ENCODE results near the gene CALML6.
"Not testable (repeated sequence)": the region's sequence is repeated elsewhere in the genome, so short reads cannot be mapped to it uniquely, and the experiment has no call there.

CALML6 gene

DNA sequence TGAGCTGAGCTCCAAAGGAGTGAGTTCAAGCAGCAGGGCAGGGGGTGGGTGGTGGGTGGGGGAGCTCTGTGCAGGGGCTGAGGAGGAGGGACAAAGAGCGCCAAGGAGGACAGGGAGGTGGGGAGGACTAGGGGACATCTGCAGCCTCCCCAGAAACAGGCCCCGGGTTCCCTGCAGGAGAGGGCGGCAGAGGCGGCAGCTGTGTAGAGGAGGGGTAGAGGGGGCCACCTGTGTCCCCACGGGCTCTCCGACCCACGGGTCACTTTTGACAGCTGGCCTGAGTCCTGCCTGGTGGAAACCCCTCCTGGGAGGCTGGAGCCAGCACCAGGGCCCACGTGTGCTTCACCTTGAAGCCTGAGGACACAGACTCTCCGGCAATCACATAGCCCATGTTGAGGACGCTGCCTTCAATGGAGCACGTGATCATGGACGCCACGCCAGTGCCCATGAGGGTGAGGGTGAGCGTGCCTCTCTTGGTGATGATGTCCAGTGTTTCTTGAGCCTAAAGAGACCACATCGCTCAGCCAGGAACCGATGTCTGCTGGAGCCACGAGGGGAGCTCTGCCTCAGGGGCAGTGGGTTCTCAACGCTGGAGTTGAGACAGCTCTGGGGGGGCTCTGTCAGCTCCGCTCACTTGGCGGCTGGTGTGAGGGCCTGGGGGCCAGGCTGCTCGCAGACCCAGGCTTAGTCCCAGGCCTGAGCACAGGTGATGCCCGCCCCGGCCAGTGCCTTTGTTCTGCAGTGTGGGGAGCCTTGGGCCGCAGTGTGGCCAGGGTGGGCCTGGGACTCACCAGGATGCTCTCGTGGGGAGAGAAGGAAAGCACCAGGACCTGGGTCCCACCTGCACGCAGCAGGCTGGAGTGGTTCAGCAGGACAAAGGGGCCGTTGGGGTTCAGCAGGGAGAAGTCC lies 10.6 kb downstream of the CALML6 start:
- no peak for DNase-seq (ENCODE audit: low read depth)

DNA sequence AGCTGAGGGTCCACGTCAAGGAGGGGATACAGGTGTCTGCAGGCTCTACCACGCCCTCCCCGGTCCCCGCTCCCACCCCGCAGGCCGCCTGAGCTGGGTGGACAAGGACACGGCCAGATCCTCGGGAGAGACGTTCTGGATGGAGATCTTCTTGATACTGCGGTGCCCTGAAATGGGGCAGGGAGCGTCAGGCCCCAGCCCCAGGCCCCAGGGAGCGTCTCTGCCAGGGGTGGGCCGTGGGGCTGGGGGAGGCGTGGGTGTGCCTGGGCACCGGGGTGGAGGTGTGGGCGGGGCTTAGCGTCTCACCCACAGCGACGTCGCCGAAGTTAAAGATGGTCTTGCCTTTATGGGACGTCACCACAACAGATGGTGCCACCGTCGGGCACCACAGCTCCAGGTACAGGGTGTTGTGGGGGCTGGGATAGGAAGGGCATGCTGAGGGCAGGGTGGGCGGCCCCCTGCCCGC lies 11.3 kb downstream of the CALML6 start:
- no peak for DNase-seq (ENCODE audit: low read depth)

DNA sequence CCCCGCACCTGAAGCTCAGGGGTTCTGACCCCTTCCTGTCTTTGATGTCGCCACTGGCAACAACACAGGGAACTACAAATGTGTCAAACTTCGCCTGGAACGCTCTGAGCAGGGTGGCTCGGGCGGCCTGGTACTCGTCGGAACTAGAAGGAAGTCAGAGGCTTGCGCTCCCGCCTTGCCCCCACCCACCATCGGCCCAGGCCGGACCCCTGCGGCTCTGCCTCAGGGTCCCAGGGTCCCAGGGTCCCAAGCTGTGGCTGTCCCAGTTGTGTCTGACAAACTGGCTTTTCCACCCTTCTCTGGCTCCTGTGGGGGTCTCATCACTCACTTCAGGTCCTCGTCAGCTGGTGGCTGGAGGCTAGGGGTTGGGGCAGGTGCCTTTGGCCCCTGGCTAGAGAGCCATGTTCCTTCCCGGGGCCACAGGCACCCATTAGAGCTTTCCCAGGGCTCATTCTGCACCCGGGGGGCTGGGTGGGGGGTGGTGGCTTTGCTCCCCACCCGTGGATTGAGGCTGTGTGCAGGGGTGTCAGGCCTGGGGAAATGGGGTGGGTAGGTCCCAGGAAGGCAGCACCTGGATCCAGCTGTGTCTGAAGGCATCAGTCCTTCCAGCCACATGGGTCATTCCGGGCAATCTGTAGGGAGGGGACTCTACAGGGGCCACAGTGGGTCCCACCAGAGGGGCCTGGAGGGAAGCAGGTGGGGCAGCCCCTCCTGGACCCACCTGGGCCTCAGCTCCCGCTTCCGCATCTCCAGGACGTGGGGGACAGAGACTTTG lies 12.0 kb downstream of the CALML6 start:
- no peak for DNase-seq (ENCODE audit: low read depth)

DNA sequence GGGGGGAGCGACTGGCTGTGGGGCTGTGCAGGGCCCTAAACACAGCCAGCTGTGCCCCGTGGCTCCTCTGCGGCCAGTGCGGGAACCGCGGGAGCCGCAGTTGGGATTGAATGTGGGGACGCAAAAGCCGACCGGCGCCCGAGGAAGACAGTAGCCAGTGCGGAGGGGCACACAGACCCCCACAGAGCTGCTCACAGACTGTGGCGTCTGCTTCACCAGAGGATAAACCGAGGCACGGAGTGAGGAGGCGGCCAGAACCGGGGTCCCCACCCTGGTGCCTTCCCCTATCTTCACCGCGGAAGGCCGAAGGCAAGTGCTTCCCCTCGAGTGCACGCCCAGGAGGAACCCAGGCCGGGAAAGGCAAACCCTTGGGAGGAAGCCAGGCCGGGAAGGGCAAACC lies 12.7 kb downstream of the CALML6 start:
- no peak for DNase-seq (ENCODE audit: low read depth)

DNA sequence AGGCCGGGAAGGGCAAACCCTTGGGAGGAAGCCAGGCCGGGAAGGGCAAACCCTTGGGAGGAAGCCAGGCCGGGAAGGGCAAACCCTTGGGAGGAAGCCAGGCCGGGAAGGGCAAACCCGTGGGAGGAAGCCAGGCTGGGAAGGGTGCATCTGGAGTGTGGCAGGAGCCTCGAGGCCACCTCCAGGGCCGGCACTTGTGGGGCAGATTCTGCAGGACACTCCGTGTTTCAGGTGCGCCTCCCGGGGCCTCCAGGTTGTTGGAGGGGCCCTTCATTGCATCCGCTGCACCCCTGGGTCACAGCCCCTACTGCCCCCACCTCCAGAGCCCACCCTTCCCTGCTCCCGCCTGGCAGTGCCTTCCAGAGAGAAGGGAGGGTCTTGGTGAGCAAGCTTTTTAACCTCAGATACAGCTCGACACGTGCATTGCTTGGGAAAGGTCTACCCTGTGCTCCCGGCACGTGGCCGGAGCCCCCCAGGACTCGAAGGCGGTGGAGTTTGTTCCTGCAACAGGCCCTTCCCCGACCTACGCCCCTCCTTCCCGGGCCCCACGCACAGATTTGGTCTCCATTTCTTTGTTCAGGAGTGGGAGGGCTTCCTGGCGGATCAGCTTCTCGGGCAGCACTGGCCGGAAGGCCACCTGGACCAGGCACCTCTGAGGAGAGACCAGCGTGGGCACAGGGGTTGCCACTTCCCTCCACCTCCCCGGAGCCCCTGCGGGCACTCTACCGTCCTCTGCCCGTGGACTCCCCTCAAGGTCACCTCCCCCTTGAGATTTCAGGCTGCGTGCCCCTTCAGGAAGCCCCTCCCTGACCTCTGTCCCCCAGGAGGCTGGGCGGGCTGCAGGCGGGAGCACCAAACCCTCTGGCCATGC lies 13.4 kb downstream of the CALML6 start:
- DNase-seq (ENCODE audit: low read depth), result no peak

- no peak for DNase-seq (ENCODE audit: low read depth)
Measured at GRCh38 chr1:1929102-1929638, 14.1 kb downstream of the CALML6 start.

DNA sequence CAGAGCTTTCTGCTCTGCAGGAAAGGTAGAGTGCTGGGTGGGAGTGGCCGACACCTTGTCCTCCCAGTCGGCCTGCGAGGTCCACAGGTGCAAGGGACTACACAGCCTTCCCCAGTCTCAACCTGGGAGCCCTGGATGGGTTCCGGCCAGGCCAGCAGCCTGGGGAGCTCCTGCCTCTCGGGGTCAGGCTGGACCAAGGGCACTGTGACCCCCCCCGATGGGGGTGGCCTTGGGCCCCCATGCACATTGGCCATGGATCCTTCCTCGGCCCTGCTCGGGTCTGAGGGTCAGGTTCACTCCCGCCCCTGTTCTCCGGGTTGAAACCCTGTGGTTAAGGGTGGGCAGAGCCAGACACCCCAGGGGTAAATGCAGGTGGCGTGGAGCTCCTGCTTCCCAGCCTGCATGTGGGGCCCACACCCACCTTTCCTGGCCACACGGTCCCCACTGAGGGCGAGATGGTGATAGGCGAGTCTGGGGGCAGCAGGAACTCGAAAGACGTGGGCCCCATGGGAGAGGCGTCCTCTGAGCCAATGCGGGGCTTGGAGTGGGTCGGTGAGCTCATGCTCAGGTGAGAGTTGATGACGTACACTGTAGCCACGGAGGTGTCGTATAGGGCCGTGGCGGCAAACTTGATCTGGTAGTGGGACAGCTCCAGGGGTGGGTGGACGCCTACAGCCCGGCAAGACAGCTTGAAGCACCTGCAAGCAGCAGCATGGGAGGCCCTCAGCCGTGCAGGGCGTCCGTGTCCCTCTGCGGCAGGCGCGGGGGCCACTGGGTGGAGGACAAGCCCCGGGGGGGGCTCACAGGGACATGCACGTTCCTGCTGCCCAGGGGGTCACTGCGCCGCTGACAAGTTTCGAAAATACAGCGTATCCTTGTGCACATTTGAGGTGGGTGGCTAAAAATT lies 14.8 kb downstream of the CALML6 start:
- no peak for DNase-seq (ENCODE audit: low read depth)

- not testable (repeated sequence) for DNase-seq (ENCODE audit: low read depth)
Measured at GRCh38 chr1:1934848-1935247, 19.8 kb downstream of the CALML6 start.

- no peak for DNase-seq (ENCODE audit: low read depth)
Measured at GRCh38 chr1:1937061-1937460, 22.0 kb downstream of the CALML6 start.

DNA sequence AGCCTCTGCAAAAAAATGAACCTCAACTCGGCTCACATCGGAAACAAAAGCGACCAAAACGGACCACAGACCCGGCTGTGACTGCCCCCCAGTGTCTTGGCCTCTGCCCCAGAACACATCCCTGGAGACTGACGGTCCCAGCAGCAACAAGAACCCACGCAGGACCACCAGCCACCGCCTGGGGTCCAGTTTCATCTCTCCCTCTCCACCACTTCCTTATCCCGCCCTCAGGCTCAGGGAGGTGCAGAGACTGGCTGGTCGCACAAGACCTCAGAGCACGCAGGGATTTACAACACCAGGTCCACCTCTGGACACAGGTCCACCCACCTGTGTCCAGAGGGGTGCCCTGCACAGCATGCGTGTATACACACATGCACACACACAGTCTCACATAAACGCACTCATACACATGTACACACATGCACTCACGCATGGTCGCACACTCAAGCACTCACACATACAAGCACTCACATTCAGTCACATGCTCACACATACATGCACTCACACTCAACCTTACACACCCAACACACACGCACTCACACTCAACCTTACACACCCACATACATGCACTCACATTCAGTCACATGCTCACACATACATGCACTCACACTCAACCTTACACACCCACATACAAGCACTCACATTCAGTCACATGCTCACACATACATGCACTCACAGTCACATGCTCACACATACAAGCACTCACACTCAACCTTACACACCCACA lies 22.7 kb downstream of the CALML6 start:
- DNase-seq (ENCODE audit: low read depth), result no peak

DNA sequence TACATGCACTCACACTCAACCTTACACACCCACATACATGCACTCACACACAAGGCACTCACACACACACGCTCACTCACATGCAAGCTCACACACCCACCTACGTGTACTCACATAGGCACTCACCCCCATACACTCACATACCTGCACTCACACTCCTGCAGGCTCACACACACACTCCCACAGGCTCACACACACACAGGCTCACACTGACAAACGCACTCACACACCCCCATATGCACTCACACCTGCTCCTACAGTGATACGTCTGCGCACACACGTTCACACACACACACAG lies 23.2 kb downstream of the CALML6 start:
- DNase-seq (ENCODE audit: low read depth), result no peak

- DNase-seq (ENCODE audit: low read depth), result no peak
Measured at GRCh38 chr1:1938613-1939295, 23.7 kb downstream of the CALML6 start.

GRCh38 chr1:1939296-1940122 lies 24.4 kb downstream of the CALML6 start:
- DNase-seq (ENCODE audit: low read depth), result no peak

DNA sequence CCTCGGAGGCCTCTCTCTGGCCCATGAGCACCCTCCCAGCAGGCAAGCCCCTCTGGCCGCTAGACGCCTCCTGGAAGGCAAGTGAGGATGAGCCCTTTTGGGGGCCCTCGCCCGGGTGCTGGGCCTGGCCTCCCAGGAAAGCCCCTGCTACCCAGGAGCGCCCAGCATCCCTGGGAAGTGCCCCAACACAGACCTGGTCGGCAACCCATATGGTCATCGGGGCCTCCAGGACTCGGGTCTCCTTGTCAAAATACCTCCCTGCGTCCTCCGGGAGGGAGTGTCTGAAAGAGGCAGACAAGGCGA lies 25.0 kb downstream of the CALML6 start:
- DNase-seq (ENCODE audit: low read depth), result no peak

- DNase-seq (ENCODE audit: low read depth), result no peak
Measured at GRCh38 chr1:1941211-1941841, 26.3 kb downstream of the CALML6 start.

DNA sequence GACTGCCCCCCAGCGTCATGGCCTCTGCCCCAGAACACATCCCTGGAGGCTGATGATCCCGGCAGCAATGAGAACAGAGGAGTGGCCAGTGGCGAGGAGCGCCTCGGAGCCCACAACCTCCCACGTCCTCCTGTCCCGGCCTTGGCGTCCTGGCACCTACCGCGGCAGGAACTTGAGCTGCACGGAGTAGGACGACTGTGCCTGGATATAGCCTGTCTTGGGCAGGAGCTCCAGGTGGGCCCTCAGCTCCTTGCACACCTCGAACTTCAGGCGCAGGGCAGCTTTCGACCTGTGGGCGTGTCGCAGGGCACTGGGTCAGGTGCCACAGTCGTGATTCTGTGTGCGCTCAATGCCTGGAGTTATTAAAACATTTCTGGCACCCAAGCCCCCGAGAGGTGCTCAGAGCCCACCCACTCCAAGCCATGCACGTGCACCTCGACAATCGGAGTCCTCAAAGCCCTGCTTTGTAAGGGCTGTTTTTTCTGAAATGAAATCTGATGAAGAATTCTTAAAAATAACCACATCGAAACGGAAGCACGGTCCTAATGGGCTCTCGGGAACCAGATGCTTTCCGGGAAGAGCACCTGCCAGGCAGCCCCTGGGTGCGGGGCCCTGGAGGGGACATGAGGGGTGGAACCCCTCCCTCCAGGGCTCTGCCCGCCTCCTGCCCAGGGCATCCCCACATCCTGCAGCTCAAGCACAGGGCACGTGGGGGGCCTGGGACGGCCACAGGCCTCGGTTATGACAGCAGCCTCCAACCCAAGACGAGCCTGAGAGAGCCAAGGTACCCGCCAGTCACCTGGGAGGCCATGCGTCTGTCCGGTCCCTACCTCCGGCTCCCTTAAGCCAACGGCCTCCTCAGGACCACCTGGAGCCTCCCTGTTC lies 27.1 kb downstream of the CALML6 start:
- no peak for DNase-seq (ENCODE audit: low read depth)

Measured in activated T-cell treated with anti-CD3 and anti-CD28 coated beads for 1 hour (primary cell).